Pancreas (tissue), 10 donors: Measurements from ENCODE around the gene L3MBTL2. TPM values are rescaled to one million over a fixed set of nuclear protein-coding genes. Genes with fewer than 3 reads are reported as not detected.
A peak's percentile ranks its signal among the peaks of the same experiment; 100 is the strongest.
"Not testable (repeated sequence)": the region's sequence is repeated elsewhere in the genome, so short reads cannot be mapped to it uniquely, and the experiment has no call there.

ENCODE experiments used
- ATAC-seq, 4 donors: fragments of 200-7000 bp; cut with Tn5 transposase; one replicate each; pipeline versions ENCODE4 v1.8.0 to v1.9.1; 2020; ENCODE audit warnings: mild to moderate bottlenecking in 4 of 4, moderate library complexity in 4 of 4
- DNase-seq, 6 donors: peaks; one replicate each; pipeline ENCODE4 v3.0.0-alpha.2; 2020
- FAIRE-seq: peaks from 2 replicates; lab custom pipeline; 2012; peaks lifted over from hg19 to GRCh38; lab: Jason Lieb, UNC
- H3K27ac ChIP-seq, 4 donors: fragments of 200-600 bp; sonication (generic); 1 replicate in 3 of 4; 2 replicates in 1 of 4; pipeline versions ENCODE4 v1.5.0 to v1.8.0; 2020
- H3K27me3 ChIP-seq, 4 donors: fragments of 200-600 bp; one replicate each; pipeline ENCODE4 v1.8.0; 2021
- H3K36me3 ChIP-seq, 3 donors: fragments of 200-600 bp; sonication (generic) in 1 of 3; one replicate each; pipeline versions ENCODE4 v1.5.0 to v1.8.0; 2020 to 2021
- H3K4me1 ChIP-seq, 3 donors: fragments of 200-600 bp; one replicate each; pipeline ENCODE4 v1.8.0; 2021
- H3K4me3 ChIP-seq, 4 donors: fragments of 200-600 bp; sonication (generic) in 2 of 4; one replicate each; pipeline versions ENCODE4 v1.5.0 to v1.8.0; 2020 to 2021
- H3K9me3 ChIP-seq, 4 donors: fragments of 200-600 bp; one replicate each; pipeline ENCODE4 v1.8.0; 2021
- CTCF ChIP-seq, 4 donors: fragments of 200-600 bp; sonication (generic) in 3 of 4; IDR thresholded peaks; one replicate each; pipeline versions ENCODE4 v1.5.0 to v1.8.0; 2021; ENCODE audit warnings: antibody characterized with exemption in 4 of 4
- WGBS, 2 donors: extraction: QIAGEN DNeasy Blood & Tissue Kit; methylation state at CpG; one replicate each; pipeline ENCODE4 v1.1.7; 2013; 5-methylcytosine and 5-hydroxymethylcytosine counted together
- intact Hi-C, 3 donors: fragments of 100-400 bp; cut with DNase I; formaldehyde crosslinking; loops; one replicate each; pipeline versions ENCODE4 v1.11.1 to v1.14.2; 2022
- polyA plus RNA-seq, 2 donors: library from polyadenylated mRNA; stranded (reverse); fragments of 200-250 nt; gene quantifications; one replicate each; pipeline ENCODE4 v1.2.3, GENCODE V29; 2013
- total RNA-seq, 6 donors: library from RNA; stranded (reverse); fragmentation: NEBNext Ultra II Directional in 4 of 6; extraction: Animal tissue kit (Norgen Biotek cat#: 25700) in 4 of 6; gene quantifications; one replicate each; pipeline versions ENCODE4 v1.2.1 to v1.2.4, GENCODE V29; 2021 to 2023
- donor health status: healthy with polysubstance abuse.
- donor health status: DM: no; HTN: no; CAD: no; lungs with moderate emphysema.
- donor health status: DM: no; HTN: no; CAD: no.
- donor health status: control.
- donor health status: control.
- donor health status: Bipolar disorder and iron deficiency.
- donor health status: DM: yes; HTN: yes; CAD: no.
- donor health status: DM: no; HTN: no; CAD: no.
- donor health status: DM: no; HTN: no; CAD: no.
- donor health status: DM: yes; HTN: yes; CAD: no.

L3MBTL2 gene
- total and polyA plus RNA-seq, 8 donors: 7.9 to 15.9 (median 9.8) TPM

- no peaks in the 10 kb centered on the region for H3K9me3 ChIP-seq
- FAIRE-seq: no peak
- H3K4me3 ChIP-seq: no peak overlapping the region
- WGBS, 2 donors: 86 to 87% methylated on average over 20 of the region's 20 CpGs
- intact Hi-C loops: no loop called here
- peak in 1 of 4 donors; percentile 33 for ATAC-seq
- H3K27me3 ChIP-seq: no peaks in the 10 kb centered on the region
- no peak overlapping the region for H3K27ac ChIP-seq
- no peak for DNase-seq
- no peak for TF ChIP-seq CTCF (IDR thresholded peaks at IDR 0.05)
- H3K36me3 ChIP-seq: peaks cover 0 to 67% (median 20%) of the 10 kb centered on the region in 3 donors
- H3K4me1 ChIP-seq: no peaks in the 10 kb centered on the region
These were observed 51.4 kb downstream of the L3MBTL2 start for GRCh38 chr22:41256254-41257253.

- intact Hi-C loops: no loop called here
These were observed 52.6 kb downstream of the L3MBTL2 start for GRCh38 chr22:41257696-41258095.

GRCh38 chr22:41259756-41260155, 54.6 kb downstream of the L3MBTL2 start:
- not testable (repeated sequence) for ATAC-seq, H3K27ac ChIP-seq
- WGBS, 2 donors: 95 to 98% methylated on average over 4 of the region's 4 CpGs

More at GRCh38 chr22:41257696-41258095, 52.6 kb downstream of the L3MBTL2 start:
- Histone ChIP-seq H3K4me3 (no peak overlapping the region), H3K27ac (no peak overlapping the region), H3K4me1 (no peaks in the 10 kb centered on the region), H3K27me3 (no peaks in the 10 kb centered on the region), H3K9me3 (no peaks in the 10 kb centered on the region), H3K36me3 (peaks cover 0 to 65% (median 22%) of the 10 kb centered on the region in 3 donors)
- no peak for DNase-seq
- no peak for ATAC-seq
- TF ChIP-seq CTCF (IDR thresholded peaks at IDR 0.05): no peak
- no peak for FAIRE-seq
- WGBS, 2 donors: 93% methylated on average over 11 of the region's 11 CpGs

GRCh38 chr22:41260871-41261270, 55.8 kb downstream of the L3MBTL2 start:
- Histone ChIP-seq H3K27me3 (no peaks in the 10 kb centered on the region), H3K4me3 (no peak overlapping the region), H3K36me3 (peaks cover 7 to 75% (median 26%) of the 10 kb centered on the region in 3 donors), H3K27ac (no peak overlapping the region), H3K9me3 (no peaks in the 10 kb centered on the region), H3K4me1 (no peaks in the 10 kb centered on the region)
- intact Hi-C loops: no loop called here
- no peak for TF ChIP-seq CTCF (IDR thresholded peaks at IDR 0.05)
- 98 to 99% methylated on average over 7 of the region's 7 CpGs for WGBS, 2 donors
- no peak for DNase-seq
- FAIRE-seq: no peak
- ATAC-seq: no peak

More at GRCh38 chr22:41259756-41260155, 54.6 kb downstream of the L3MBTL2 start:
- peaks cover 7 to 71% (median 28%) of the 10 kb centered on the region in 3 donors for H3K36me3 ChIP-seq
- H3K9me3 ChIP-seq, H3K4me1 ChIP-seq, DNase-seq, H3K27me3 ChIP-seq, intact Hi-C loops, FAIRE-seq, H3K4me3 ChIP-seq: not testable (repeated sequence)

GRCh38 chr22:41261541-41262249, 56.6 kb downstream of the L3MBTL2 start:
- Histone ChIP-seq H3K36me3 (peaks cover 7 to 66% (median 26%) of the 10 kb centered on the region in 3 donors), H3K4me3 (no peak overlapping the region), H3K4me1 (no peaks in the 10 kb centered on the region), H3K27ac (no peak overlapping the region), H3K27me3 (no peaks in the 10 kb centered on the region), H3K9me3 (no peaks in the 10 kb centered on the region)
- ATAC-seq (no peak), FAIRE-seq (no peak), DNase-seq (no peak)
- no peak for TF ChIP-seq CTCF (IDR thresholded peaks at IDR 0.05)
- 65 to 70% methylated on average over 12 of the region's 12 CpGs for WGBS, 2 donors
- intact Hi-C loops: no loop called here
